ENCODE results near the gene TRAF4.

GRCh38 chr17:28705728-28706334 lies 38.0 kb upstream of the TRAF4 start:
- TF ChIP-seq, protein P1, sequence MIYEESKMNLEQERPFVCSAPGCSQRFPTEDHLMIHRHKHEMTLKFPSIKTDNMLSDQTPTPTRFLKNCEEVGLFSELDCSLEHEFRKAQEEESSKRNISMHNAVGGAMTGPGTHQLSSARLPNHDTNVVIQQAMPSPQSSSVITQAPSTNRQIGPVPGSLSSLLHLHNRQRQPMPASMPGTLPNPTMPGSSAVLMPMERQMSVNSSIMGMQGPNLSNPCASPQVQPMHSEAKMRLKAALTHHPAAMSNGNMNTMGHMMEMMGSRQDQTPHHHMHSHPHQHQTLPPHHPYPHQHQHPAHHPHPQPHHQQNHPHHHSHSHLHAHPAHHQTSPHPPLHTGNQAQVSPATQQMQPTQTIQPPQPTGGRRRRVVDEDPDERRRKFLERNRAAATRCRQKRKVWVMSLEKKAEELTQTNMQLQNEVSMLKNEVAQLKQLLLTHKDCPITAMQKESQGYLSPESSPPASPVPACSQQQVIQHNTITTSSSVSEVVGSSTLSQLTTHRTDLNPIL (CRISPR knock-in tag; IDR thresholded peaks at IDR 0.05; ENCODE audit: low read depth): no peak
- TF ChIP-seq ARNTL (CRISPR knock-in tag; IDR thresholded peaks at IDR 0.05; ENCODE audit: borderline replicate concordance, low read depth): no peak
- no peak for TF ChIP-seq BACH2 (CRISPR knock-in tag; IDR thresholded peaks at IDR 0.05; ENCODE audit: borderline replicate concordance)
- TF ChIP-seq, protein P2, sequence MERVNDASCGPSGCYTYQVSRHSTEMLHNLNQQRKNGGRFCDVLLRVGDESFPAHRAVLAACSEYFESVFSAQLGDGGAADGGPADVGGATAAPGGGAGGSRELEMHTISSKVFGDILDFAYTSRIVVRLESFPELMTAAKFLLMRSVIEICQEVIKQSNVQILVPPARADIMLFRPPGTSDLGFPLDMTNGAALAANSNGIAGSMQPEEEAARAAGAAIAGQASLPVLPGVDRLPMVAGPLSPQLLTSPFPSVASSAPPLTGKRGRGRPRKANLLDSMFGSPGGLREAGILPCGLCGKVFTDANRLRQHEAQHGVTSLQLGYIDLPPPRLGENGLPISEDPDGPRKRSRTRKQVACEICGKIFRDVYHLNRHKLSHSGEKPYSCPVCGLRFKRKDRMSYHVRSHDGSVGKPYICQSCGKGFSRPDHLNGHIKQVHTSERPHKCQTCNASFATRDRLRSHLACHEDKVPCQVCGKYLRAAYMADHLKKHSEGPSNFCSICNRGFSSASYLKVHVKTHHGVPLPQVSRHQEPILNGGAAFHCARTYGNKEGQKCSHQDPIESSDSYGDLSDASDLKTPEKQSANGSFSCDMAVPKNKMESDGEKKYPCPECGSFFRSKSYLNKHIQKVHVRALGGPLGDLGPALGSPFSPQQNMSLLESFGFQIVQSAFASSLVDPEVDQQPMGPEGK (CRISPR knock-in tag; IDR thresholded peaks at IDR 0.05; ENCODE audit: borderline replicate concordance): no peak
- no peak for TF ChIP-seq SNAI2 (CRISPR knock-in tag; IDR thresholded peaks at IDR 0.05)
- TF ChIP-seq RARB (CRISPR knock-in tag; IDR thresholded peaks at IDR 0.05): no peak
- no peak for TF ChIP-seq GLIS3 (CRISPR knock-in tag; IDR thresholded peaks at IDR 0.05)
- TF ChIP-seq ZNF565 (CRISPR knock-in tag; conservative IDR thresholded peaks at IDR 0.05; ENCODE audit: low read depth): no peak
- no peak for TF ChIP-seq ESRRG (CRISPR knock-in tag; IDR thresholded peaks at IDR 0.05)
- TF ChIP-seq, protein P3, sequence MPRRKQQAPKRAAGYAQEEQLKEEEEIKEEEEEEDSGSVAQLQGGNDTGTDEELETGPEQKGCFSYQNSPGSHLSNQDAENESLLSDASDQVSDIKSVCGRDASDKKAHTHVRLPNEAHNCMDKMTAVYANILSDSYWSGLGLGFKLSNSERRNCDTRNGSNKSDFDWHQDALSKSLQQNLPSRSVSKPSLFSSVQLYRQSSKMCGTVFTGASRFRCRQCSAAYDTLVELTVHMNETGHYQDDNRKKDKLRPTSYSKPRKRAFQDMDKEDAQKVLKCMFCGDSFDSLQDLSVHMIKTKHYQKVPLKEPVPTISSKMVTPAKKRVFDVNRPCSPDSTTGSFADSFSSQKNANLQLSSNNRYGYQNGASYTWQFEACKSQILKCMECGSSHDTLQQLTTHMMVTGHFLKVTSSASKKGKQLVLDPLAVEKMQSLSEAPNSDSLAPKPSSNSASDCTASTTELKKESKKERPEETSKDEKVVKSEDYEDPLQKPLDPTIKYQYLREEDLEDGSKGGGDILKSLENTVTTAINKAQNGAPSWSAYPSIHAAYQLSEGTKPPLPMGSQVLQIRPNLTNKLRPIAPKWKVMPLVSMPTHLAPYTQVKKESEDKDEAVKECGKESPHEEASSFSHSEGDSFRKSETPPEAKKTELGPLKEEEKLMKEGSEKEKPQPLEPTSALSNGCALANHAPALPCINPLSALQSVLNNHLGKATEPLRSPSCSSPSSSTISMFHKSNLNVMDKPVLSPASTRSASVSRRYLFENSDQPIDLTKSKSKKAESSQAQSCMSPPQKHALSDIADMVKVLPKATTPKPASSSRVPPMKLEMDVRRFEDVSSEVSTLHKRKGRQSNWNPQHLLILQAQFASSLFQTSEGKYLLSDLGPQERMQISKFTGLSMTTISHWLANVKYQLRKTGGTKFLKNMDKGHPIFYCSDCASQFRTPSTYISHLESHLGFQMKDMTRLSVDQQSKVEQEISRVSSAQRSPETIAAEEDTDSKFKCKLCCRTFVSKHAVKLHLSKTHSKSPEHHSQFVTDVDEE (CRISPR knock-in tag; IDR thresholded peaks at IDR 0.05): no peak
- no peak for TF ChIP-seq PPARA (CRISPR knock-in tag; IDR thresholded peaks at IDR 0.05; ENCODE audit: borderline replicate concordance)
- TF ChIP-seq CSRNP3 (CRISPR knock-in tag; IDR thresholded peaks at IDR 0.05): no peak
